Adipose tissue (tissue), 3 donors: Measurements from ENCODE around the gene MGAT4B. TPM values are rescaled to one million over a fixed set of nuclear protein-coding genes. Genes with fewer than 3 reads are reported as not detected.

ENCODE experiments used
- H3K27ac ChIP-seq: one replicate; pipeline ENCODE4 v1.5.1; 2013; ENCODE audit warnings: low read depth, low read length
- WGBS, 3 donors: extraction: QIAGEN DNeasy Blood & Tissue Kit; methylation state at CpG; one replicate each; pipeline ENCODE4 v1.1.7; 2013; 5-methylcytosine and 5-hydroxymethylcytosine counted together
- polyA plus RNA-seq, 3 donors: library from polyadenylated mRNA; stranded (reverse); fragments of 200-250 nt; gene quantifications; one replicate each; pipeline ENCODE4 v1.2.3, GENCODE V29; 2013
- donor health status: healthy with polysubstance abuse.
- donor health status: Bipolar disorder and iron deficiency.
- donor health status: healthy.

Gene MGAT4B
- polyA plus RNA-seq, 3 donors = 39.5 to 62.5 (median 45.0) TPM

DNA sequence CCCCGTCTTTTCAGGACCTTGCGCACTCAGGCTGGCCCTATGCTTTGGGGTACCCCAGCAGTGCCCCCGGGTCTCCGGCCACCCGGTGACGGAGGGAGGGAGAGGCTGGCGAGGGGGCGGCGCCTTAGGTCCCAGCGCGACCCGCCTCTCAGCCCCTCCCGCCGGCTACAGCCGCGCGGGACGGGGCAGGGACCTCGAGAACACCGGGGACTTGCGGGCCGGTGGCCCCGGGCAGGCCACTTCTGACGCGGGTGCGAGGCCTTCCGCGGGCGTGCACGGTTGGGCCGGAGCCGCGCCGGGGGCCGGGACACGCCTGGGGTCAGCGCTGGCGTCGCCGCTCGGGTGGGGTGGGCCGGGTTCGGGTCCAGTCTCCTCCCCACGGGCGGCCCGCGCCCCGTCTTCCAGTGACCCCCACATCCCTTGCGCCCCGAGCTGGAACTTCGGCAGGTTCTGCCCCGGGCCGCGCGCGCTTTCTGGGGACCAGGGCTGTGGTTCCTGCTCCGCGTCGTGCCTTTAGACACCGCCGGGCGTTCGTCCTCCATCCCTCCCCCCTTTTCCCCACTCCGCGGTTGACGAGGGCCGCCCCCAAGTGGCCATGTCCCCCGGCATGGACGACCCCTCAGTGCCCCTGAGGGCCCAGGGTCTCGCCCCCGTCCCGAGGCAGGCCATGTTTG, 10.3 kb upstream of the MGAT4B start:
- H3K27ac ChIP-seq = no peak overlapping the region
- WGBS, 3 donors = 0 to 1% (median 1%) methylated on average over 61 to 72 of the region's 72 CpGs

DNA sequence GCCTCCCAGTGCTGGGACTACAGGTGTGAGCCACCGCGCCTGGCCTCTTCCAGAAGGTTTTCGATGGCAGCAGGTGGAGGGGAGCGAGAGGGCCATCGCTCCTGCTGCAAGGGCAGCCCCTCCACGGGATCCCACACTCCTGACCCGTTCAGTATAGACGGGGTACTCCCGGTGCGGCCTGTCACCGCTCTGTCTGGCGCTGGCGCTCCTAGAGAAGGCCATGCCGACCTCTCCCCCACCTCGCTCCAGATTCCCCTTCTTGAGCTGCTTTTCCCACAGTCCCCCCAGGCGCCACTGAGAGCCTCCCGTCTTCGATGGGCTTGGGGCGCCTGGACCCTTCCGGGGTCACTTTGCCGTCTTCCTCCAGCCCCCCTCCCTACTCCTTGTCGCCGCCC, 9.7 kb upstream of the MGAT4B start:
- no peak overlapping the region for H3K27ac ChIP-seq
- 57 to 65% (median 57%) methylated on average over 23 of the region's 23 CpGs for WGBS, 3 donors

DNA sequence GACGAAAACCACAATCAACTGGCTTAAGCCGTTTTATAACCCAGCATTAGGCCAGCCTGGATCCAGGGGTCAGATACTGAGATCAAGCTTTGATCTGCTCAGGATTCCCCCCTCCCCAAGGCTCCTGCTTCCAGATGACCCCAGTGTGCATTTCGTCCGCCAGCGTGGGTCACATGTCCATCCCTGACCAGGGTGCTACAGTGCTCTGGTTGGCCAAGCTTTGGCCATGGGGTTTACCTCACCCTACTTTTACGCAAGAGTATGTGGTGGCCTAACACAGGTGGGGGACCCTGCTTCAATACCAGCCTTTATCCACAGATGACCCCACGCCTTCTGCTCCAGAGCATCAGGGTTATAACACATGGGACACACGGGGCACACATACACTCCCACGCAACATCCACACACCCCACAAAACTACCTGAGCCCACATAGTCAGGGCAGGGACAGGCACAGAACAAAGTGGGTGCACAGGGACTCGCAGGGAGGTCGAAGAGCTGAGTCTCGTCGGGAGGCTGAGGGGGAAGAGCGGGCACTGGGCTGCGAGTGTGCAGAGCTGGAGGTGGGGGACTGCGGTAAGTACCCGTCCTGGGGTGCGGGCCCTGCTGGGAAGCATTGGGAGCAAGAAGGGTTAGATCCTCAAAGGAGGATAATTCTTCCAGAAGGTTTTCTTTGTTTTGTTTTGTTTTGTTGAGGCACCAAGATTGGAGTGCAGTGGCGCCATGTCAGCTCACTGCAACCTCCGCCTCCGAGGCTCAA, 9.0 kb upstream of the MGAT4B start:
- no peak overlapping the region for H3K27ac ChIP-seq
- WGBS, 3 donors = 94 to 97% (median 97%) methylated on average over 21 of the region's 21 CpGs

DNA sequence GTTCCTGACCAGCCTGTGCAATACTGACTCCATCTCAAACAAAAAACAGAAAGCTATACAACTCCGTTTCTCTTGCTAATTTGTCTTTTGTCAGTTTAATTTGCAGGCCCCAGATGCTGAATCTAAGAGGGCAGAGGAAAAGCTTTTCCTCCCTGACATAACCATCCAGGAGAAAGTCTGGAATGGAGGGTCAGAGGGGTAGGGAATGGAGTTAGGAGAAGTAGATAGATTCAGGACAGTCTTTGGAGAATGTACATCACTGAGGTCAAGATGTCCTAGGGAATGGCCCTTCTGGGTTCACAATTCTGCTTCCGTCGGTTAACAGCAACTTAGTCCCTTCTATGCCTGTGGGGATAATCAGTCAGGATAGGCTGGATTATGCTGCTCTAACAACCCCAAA, 7.4 kb upstream of the MGAT4B start:
- H3K27ac ChIP-seq = no peak overlapping the region
- WGBS, 3 donors = 82 to 91% (median 82%) methylated on average over 3 of the region's 3 CpGs

DNA sequence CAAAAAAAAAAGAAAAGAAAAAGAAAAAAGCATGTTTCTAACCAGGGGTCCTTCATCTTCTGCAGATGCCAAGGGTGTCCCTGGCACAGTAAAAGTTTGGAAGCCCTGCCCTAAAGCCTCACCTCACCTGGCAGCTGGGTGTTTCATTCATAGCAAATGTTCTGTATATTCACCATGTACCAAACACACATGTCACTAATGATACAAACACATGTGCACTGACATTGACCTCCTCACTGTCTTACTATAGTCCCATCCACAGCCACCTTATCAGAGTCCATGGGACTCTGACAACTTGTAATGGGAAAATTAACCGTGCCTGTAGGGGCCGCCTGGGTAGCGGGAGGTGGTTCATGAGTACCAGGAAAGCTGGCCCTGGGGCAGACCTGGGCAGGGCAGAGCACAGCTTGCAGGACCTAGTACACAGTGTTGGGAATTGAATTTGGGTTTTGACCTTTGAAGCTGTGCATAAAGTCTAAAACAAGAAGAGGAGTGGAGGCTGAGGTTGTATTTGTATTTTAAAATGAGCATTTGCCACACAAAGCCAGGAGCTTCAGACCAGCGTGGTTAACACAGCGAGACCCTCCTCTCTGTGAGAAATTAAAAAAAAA, 6.4 kb upstream of the MGAT4B start:
- 92 to 95% (median 94%) methylated on average over 5 of the region's 5 CpGs for WGBS, 3 donors
- H3K27ac ChIP-seq = no peak overlapping the region

DNA sequence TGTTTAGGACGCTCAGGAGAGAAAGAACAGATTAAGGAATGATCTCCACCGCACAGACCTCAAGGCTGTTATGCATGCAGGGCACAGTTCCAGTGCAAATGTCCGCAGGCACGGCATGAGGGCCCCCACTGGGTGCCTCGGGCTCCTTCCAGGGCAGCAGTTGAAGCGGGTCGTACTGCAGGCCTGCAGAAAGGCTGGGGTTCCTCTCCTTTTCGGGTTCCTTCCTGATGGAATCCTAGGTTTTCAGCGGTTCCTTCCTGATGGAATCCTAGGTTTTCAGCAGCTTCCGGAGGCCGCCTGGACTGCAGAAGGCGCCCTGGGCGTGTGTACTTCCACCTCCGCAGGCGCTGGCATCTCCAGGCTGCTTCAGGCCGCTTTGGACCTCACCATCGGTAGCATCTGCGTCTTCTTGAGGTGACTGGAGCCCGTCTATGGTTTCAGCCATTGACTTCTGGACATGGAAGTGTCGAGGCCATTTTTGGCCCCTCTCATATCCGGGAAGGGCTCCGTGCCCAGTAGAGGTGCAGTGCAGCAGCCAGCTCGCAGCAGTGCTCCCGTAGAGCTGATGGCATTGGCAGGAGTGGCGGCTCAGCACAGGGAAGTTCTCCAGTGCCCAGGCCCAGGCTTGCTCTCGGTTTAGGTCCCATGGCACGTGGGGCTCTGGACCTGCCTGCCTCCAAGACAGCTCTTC, 5.6 kb upstream of the MGAT4B start:
- 93 to 96% (median 94%) methylated on average over 27 of the region's 27 CpGs for WGBS, 3 donors
- H3K27ac ChIP-seq = no peak overlapping the region

DNA sequence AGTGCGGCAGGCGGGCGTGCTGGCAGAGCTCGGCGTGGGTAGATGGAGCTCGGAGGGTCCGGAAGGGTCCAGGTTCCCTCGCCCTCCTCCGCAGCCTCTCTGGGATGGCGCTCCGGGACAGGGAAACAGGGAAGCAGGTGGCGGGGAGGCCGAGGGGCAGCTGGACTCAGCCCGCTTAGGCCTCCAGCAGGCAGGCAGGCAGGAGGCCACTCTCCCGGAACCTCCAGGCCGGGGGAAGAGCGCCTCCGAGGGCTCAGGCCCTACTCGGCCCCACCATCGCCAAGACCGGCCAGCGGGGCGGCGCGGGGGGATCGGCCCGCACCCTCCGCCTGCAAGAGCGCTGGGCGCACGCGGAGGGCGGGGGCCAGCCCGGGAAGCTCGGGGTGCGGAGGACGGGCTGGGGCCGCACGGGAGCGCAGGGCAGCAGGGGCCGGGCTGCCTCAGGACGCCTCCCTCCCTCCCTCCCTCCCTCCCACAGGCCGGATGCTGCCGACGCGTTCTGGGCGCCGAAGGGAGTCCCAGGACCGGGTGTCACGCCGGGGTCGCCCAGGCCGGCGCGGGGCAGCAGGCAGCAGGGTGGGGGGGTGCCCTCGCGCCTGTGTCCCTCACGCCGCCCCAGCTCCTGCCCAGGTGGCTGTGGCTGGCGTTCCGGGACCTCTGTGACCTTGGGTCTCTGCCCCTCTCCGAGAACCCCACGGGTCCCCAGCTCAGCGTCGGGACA, 977 bp downstream of the MGAT4B start:
- peak overlapping the region; percentile 81 for H3K27ac ChIP-seq
- WGBS, 3 donors = 3 to 7% (median 6%) methylated on average over 45 to 63 of the region's 65 CpGs

DNA sequence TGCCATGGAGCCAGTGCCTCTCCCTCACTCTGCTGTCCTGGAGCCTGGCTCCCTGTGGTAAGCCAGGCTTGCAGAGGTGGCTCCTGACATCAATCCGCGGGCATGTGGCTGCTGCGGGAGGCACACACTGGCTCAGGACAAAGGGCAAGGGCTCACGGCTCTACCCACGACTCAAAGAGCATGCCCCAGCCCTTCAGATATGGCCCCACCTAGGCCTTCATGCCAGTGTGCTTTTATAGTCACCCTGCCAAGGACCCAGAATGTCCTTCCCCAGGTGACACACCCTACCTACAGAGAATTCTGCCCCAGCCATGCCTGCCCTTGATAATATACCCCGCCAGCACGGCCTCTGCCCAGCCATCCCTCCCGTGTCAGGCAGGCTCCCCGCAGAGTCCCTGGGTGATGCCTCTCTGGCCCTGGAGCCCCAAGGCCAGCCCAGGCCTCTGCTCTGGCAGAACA, 1.6 kb downstream of the MGAT4B start:
- no peak overlapping the region for H3K27ac ChIP-seq
- WGBS, 3 donors = 18 to 64% (median 48%) methylated on average over 9 of the region's 9 CpGs

DNA sequence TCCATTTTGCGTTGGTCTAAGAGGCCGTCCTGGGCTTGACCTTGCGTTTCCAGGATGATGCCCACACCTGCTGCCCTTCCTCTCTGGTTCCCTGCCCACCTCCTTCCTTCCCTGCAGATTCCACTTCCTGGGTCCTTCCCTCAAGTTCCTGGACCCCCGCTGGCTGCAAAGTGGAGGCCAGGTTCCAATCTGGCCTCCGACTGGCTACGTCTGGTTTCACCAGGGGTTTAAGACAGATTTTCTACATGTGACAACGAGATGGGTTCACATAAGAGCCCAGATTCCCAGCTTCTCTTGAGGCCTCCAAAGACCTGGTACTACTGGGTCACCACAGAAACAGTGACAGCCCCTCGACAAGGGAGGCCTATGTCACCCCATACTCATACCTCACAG, 2.1 kb downstream of the MGAT4B start:
- no peak overlapping the region for H3K27ac ChIP-seq
- whole genome bisulfite sequencing, 3 donors = 70 to 86% (median 78%) methylated on average over 8 of the region's 8 CpGs

DNA sequence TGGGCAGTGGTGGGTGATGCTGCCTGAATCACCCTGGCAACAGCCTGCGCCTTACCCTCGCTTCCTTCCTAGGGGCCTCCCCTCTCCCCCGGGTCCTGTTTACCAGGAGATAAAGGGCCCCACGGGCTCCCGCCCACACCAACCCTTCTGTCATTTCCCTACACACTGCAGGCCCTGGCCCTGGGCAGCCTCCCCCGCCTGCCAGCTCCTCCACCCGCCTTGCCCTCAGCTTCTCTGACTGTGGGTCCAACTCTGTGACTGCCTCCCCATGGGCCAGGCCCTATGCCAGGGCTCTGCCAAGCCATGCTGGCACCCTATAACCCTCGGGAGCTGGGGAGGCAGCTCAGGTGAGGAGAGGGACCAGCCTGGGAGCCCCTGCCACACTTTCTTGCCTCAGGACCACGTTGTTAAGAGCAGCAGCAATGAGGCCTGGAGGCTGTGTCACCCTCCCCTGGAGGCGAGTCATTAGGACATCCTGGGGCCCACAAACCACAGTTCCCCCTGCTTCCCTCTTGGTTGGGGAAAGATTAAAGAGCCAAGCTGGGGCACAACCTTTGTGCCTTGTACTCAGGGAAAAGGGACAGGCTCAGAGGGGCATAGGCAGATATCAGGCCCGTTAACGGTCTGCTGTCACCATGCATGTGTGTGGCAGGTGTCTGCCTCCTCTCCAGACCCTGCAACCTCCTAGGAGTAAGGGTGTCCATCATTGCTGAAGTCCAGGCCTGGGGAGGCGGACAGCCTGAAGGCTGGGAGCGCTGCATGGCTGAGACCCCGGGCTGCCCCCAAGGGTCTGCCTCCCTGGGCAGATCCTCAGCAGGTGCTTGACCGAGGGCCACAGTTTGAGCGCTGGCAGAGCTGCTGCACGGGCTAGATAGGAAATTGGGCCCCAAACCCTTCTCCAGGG, 2.8 kb downstream of the MGAT4B start:
- WGBS, 3 donors = 49 to 66% (median 57%) methylated on average over 18 of the region's 18 CpGs
- no peak overlapping the region for H3K27ac ChIP-seq

DNA sequence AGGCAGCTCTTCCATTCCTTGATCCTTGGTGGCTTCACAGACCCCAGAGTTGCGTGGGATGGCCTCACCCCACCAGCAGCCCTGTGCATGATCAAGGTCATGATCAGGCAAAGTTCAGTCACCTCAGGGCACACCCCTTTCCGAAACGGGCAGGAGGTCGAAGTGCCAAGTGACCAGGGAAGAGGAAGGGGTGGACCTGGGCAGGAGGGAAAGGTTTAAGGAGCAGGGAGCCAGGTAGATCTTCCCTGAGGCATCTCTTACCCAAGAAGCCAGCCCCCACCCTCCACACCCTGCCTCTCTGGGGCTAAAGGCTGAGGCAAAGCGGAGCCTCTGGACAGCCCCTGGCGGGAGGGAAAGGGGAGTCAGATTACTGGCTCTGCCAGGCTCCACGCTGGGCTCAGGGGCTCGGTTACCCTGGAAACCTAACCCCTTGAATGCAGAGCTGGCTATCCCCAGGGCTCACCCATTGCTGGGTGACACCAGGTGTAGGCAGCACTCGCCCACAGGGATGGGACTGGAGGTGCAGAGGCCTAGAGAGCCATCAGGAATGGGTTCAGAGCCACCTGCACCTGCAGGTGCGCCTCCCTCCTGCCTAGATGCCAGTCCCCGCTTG, 3.6 kb downstream of the MGAT4B start:
- WGBS, 3 donors = 71 to 76% (median 74%) methylated on average over 11 of the region's 11 CpGs
- H3K27ac ChIP-seq = no peak overlapping the region

DNA sequence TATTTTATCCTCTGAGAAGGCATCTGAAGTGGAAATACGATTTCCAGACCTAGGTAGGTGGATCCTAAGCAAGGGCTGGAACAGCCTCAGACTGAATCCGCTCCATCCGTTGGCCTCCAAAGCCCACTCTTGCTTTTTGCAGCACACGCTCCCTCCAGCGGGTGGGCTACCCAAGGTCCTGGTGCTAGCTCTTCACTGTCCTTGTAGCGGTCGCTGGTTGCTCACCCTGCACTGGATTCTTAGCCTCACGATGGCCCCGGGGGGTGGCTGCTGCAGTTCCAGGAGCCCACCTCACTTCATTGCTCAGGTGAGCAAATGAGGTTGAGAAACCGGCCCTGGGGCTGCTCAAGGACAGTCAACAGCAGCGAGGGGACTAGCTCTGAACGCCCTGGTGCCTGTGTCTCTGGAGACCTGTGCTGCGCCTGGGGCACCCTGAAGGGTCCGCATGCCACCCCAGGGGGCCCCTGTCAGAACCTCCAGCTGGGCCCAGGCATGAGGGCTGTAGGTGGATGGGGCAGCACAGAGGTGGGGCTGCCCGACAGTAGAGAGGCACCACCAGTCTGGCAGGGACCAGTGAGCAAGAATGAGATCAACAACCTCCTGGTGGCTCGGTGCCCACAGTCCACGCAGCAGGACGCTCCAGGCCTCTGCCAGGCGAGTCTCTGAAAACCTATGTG, 4.3 kb downstream of the MGAT4B start:
- 76 to 89% (median 86%) methylated on average over 19 of the region's 19 CpGs for WGBS, 3 donors
- no peak overlapping the region for H3K27ac ChIP-seq

DNA sequence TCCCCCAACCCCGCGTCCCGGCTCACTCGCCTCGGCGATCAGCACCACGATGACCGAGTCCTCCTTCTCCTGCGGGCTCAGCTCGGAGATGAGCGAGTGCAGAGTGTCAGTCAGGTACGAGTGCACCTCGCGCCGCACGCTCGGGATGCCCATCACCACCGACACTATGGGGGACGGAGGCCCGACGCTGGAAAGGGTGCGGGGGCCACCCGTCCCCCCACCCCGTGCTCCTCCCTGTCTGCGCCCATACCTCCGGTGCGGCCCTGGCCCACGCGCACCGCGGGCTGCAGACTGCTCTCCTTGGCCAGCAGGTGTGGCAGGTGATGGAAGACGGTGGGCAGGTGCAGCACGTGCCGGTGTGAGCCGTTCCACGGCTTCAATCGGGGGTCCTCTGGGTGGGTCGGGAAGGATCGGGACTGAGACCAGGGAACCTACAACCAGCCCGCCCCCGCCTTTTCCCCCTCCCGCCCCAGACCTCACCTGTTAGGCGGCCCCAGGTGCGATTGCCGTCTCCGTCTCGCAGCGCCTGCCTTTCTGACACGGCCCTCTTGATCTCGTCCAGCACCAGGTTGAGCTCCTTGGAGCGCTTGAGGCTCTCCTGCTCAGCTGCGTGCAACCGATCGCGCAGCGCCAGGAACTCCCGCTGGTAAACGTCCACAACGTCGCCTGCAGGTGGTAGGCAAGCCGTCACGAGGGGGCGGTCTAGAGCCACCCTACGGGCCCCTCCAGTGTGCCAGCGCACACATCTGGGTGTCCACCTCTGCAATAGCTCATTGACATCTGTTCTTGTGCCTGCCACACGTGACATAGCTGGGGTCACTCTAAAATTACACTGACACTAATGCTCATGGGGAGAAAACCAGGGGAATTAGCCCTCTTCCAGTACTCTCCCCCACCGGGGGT, 5.1 kb downstream of the MGAT4B start:
- H3K27ac ChIP-seq = no peak overlapping the region
- 52 to 72% (median 68%) methylated on average over 64 to 67 of the region's 67 CpGs for WGBS, 3 donors

DNA sequence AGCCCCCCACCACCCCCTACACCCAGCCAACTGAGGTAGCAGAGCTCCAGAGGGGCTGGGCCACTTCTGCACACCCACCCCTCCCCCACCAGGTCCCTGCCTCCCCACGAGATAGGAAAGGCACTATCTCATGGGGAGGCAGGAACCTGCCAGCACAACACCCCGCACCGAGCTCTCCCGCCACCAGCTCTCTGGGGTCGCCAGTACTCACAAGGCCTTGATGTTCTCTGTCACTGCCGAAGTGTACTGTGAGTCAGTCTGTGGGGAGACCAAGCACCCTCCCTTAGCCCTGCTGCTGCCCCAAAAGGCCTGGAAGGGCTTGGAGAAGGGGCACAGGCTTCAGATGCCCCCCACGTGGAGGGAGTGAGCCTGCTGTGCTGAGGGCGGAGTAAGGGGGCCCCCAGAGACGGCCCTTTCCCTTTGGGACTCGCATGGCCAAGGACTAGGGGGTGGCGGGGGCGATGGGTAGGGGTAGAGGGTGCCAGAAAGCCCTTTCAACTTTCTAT, 5.9 kb downstream of the MGAT4B start:
- H3K27ac ChIP-seq = no peak overlapping the region
- 79 to 85% (median 82%) methylated on average over 12 of the region's 12 CpGs for WGBS, 3 donors

DNA sequence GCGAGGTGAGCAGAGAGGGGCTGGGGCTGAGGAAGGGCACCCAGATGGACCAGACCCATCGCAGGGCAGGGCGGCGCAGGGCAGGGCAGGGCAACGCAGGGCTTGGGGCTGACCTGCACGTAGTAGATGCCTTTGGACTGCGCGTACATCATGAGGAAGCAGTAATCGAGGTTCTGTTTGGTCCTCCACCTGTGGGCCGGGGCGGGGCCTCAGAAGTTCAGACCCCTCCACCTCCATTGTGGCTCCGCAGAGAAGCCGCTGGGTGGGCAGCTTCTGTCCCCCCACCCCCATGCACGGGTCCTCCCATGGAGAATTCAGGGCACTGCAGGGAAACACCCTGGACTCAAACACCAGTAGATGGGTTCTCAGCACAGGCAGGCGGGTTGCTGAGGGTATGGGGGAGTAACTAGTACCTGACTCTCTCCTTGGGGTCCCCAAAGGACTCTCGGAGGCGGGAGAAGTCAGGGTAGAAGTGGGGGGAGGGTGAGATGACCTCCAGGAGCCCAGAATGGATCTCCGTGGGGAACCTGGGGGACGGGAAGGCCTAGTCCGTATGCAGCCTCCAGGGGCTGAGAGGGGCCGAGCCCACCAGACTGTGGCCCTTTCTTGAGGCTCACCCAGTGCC, 6.5 kb downstream of the MGAT4B start:
- 94 to 97% (median 96%) methylated on average over 20 to 21 of the region's 21 CpGs for WGBS, 3 donors
- no peak overlapping the region for H3K27ac ChIP-seq
